Measurements from ENCODE around the gene MYL5.

The MYL5 gene

GRCh38 chr4:708631-708933 lies 34.2 kb downstream of the MYL5 start:
- DNase-seq, result no peak

- no peak for DNase-seq
These were observed 35.0 kb downstream of the MYL5 start for GRCh38 chr4:709348-709747.

- DNase-seq, result no peak
These were observed 35.8 kb downstream of the MYL5 start for GRCh38 chr4:710116-710515.

GRCh38 chr4:710916-711315 lies 36.6 kb downstream of the MYL5 start:
- no peak for DNase-seq

GRCh38 chr4:712093-712492 lies 37.8 kb downstream of the MYL5 start:
- no peak for DNase-seq

DNA sequence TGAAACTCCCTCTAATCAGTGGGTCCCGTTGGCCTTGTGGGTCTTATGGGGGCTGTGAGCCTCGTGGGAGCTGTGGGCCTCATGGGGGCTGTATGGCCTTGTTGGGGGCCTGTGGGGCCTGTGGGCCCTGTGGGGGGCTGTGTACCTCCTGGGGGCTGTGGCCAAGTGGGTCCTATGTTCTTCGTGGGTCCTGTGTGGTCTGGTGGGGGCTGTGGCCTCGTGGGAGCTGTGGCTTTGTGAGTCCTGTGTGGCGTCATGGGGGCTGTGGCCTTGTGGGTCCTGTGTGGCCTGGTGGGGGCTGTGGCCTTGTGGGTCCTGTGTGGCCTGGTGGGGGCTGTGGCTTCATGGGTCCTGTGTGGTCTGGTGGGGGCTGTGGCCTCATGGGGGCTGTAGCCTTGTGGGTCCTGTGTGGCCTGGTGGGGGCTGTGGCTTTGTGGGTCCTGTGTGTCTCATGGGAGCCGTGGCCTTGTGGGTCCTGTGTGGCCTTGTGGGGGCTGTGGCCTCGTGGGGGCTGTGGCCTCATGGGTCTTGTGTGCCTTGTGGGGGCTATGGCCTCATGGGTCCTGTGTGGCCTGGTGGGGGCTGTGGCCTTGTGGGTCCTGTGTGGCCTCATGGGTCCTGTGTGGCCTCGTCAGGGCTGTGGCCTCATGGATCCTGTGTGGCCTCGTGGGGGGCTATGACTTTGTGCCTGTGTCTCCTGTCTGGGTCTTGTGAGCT lies 38.7 kb downstream of the MYL5 start:
- no peak for DNase-seq

DNA sequence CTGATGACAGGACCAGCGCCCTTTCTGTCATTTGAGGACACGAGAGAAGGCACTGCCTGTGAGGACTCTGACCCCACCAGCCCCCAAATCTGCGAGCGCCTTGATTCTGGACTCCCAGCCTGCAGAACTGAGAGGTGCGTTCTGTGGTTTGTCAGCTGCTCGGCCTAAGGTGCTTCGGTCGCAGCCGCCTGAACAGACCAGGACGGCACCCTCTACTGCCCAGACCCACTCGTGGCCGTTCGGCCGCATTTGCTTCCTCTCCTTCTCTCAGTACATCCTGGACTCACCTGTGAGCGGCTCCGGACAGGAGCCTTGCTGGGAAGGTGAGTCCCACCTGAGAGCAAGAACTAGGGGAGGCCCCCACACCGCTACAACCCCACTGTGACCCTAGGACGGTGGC lies 39.7 kb downstream of the MYL5 start:
- no peak for DNase-seq

- DNase-seq, result no peak
These were observed 43.4 kb downstream of the MYL5 start for GRCh38 chr4:717601-718320.

DNA sequence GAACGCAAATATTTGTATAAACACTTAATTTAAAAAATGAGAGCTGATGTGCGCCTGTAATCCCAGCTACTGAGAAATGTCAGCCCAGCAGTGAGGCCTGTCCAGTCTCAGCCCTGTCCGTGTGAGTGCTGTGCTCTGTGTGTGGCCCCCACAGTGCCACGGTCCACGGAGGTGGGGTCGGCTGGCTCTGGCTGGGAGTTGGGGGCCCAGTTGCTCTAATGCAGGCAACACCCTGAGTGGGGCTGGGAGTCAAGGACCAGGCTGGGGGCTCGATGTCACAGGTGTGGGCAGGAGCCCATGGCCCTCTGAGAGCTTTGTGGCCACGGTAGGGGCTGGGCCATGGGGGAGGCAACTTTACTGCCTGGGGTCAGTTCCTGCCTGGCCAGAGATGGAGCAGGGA lies 44.1 kb downstream of the MYL5 start:
- DNase-seq, result no peak

- DNase-seq, result no peak
These were observed 45.9 kb downstream of the MYL5 start for GRCh38 chr4:720111-720860.

- DNase-seq, result no peak
These were observed 47.2 kb downstream of the MYL5 start for GRCh38 chr4:721261-722168.

DNA sequence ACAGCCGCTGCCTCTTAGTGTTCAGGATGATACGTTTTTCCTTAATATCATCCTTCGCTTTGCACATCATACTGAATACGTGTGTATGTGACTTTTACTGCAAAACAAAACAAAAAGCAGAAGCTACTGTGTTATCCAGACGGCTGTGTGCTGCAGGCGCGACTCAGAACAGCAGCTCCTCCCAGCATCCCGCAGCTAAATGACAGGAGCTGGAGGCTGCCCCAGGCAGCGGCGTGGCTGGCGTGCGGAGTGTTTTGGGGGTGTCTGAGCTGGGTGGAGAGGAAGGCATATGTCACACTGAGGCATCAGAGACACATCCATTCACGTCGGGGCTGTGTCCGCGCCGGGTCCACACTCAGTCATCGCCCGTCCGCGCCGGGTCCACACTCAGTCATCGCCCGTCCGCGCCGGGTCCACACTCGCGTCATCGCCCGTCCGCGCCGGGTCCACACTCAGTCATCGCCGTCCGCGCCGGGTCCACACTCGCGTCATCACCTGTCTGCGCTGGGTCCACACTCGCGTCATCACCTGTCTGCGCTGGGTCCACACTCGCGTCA lies 47.9 kb downstream of the MYL5 start:
- no peak for DNase-seq

DNA sequence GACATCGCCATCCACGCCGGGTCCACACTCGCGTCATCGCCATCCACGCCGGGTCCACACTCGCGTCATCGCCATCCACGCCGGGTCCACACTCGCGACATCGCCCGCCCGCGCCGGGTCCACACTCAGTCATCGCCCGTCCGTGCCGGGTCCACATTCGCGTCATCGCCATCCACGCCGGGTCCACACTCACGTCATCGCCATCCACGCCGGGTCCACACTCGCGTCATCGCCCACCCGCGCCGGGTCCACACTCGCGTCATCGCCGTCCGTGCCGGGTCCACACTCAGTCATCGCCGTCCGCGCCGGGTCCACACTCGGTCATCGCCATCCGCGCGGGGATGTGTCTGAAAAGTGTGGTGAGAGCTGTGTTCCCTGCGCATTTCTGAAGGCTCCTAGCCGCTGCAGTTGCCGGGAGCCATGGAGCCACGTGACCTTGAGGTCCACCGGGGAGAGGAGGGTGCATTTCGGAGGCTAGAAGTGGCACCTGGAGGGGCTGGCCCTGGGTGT lies 48.6 kb downstream of the MYL5 start:
- DNase-seq, result no peak

DNA sequence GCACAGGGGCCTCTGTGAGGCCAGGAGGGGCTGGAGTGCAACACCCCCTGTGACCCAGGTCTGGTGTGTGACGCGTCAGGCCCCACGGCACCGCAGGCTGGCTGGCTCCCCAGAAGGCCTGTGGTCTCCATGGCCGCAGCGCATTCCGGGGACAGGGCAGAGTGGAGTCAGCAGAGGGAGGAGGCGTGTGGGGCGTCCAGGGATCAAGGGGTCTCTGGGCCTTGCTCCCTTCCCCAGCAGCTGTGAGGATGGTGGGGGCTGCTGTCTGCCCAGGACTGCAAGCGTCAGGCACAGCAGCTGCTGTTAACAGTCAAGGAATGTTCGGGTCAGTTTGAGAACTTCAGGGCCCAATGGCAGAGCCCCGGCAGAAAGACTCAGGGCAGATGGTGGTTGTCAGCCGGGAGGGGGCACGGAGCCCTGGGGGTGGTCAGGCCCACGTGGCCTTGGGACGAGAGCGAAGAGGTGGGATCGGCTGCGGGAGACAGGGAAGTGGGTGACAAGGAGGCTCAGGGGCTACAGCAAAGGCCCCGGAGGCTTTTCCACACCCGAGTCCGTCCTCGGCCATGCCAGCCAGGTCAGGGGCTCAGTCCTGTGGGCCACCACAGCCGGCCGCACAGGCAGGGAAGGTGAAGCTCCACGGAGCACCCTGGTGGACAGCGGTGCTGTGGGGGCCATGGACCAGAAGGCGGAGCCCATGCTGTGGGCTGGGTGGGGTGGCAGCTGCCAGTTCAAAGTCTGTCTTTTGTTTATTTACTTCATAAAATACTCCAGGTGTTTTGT lies 49.6 kb downstream of the MYL5 start:
- DNase-seq, result no peak

DNA sequence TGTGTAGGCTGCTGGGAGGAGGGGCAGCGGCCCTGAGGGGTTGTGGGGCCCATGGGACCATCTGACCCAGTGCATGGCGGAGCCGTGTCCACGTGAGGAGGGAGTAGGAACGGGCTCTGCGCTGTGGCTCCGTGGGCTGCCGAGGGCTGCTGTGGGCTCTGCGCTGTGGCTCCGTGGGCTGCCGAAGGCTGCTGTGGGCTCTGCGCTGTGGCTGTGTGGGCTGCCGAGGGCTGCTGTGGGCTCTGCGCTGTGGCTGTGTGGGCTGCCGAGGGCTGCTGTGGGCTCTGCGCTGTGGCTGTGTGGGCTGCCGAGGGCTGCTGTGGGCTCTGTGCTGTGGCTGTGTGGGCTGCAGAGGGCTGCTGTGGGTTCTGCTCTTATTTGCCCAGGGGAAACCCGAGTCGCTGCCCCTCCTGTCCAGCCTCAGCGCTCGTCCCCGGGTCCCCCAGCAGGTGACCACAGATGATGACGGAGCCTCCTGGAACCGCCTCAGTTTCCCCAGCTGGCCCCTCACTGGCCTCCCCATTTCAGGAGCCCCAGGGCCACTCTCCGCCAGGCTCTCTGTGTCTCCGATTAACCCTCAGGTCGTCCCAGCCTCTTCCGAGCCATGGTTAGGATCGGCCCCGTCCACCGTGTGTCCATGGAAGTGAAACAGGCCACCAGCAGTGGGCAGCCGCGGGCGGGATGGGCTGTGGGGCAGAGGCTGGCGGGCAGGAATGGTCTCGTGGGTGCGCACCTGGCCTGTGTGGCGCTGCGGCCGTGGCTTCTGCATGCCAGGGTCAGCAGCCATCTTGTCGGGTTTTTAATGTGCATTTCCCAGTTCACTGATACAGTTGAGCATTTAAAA lies 51.3 kb downstream of the MYL5 start:
- DNase-seq, result no peak

DNA sequence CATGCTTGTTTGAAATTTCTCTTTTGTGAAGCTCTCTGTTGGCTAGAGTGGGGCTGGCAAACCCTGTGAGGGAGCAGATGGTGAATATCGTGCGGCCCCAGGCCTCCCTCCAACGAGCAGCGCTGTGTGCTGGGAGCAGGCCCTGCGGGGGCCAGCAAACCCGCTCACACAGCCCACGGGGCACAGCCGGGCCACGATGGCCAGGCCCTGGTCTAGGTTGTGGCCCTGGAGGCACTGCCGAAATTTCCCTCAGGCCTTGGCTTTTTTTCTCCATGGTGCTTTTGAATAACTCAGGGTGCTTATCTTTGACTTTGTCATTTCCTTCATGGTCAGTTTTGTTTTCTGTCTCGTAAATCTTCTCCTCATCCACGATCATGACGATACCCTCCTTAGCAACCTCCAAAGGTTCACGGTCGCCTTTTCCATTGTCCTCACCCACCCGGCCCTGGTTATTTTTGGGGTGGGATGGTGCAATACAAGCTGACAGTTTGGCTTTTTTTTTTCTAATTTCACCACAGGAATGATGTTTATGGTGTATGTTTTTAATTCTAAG lies 52.0 kb downstream of the MYL5 start:
- no peak for DNase-seq

- DNase-seq, result no peak
These were observed 52.5 kb downstream of the MYL5 start for GRCh38 chr4:726838-727237.

DNA sequence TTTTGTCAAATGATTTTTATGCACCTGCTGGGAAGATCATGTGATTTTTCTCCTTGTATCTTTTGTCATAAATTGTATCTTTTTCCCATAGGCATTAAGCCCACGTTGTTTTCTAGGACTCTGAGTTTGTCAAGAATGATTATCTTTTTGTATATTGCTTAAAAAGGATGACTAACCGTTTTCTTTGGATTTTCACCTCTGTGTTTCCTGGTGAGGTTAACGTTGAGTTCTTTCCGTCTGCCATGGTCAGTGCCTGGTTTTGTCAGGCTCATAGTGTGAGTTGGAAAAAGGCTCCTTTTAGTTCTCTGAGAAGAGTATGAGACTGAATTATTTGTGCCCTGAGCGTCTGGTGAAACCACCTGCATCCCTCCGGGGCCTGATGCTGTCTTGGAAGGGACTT lies 53.2 kb downstream of the MYL5 start:
- no peak for DNase-seq

GRCh38 chr4:729336-730315 lies 55.3 kb downstream of the MYL5 start:
- DNase-seq, result no peak
